K562 (cell line): ENCODE results near the gene MRTFB. TPM values are rescaled to one million over a fixed set of nuclear protein-coding genes. Genes with fewer than 3 reads are reported as not detected.

Experiments
- ATAC-seq: fragments of 200-7000 bp; cut with Tn5 transposase; 3 replicates; pipeline ENCODE4 v1.9.1; 2020; ENCODE audit warnings: moderate library complexity
- BruUV-seq: library from RNA; stranded (reverse); fragments of 400-500 nt; replicated peaks from 2 replicates; lab custom pipeline; 2021; lab: Mats Ljungman, UMichigan
- CTCF ChIA-PET: fragments of 300-600 bp; formaldehyde crosslinking; extraction: SDS; loops from one replicate; lab custom pipeline; 2021; ENCODE audit warnings: low intra/inter-chr PET ratio; lab: Yijun Ruan, JAX
- POLR2A ChIA-PET: fragments of 300-600, 350-650 bp; sonication (Branson Sonifier 250); formaldehyde crosslinking; extraction: SDS; loops from one replicate; lab custom pipeline; 2021; ENCODE audit warnings: antibody characterized with exemption, inconsistent platforms; lab: Yijun Ruan, JAX
- DNase-seq, 4 experiments: peaks; one replicate each; pipeline versions ENCODE4 v3.0.0 to v3.0.0-alpha.2; 2011 to 2018; ENCODE audit warnings: low spot score in 3 of 4, mixed read lengths in 3 of 4; ENCODE audit errors: extremely low read depth in 1 of 4
- FAIRE-seq: peaks from 2 replicates; lab custom pipeline; 2011; peaks lifted over from hg19 to GRCh38; lab: Jason Lieb, UNC
- H2AFZ ChIP-seq: 2 replicates; pipeline ENCODE4 v1.6.0; 2011; ENCODE audit warnings: low read depth, low read length, control low read depth, inconsistent platforms
- H3K27ac ChIP-seq: fragments of 200-600 bp; 3 replicates; pipeline ENCODE4 v1.8.0; 2011; ENCODE audit warnings: low read depth, mild to moderate bottlenecking, control low read depth, inconsistent platforms, low read length, moderate library complexity, mixed read lengths; ENCODE audit errors: extremely low read depth
- H3K27me3 ChIP-seq, 2 experiments: fragments of 300-600 bp in 1 of 2; 2 replicates in 1 of 2; 3 replicates in 1 of 2; pipeline versions ENCODE4 v1.6.0 to v1.8.0; 2011; ENCODE audit warnings: inconsistent platforms in 2 of 2, low read length in 2 of 2, mild to moderate bottlenecking in 1 of 2, mixed read lengths in 1 of 2, moderate library complexity in 1 of 2; ENCODE audit not compliant: control insufficient read depth in 2 of 2, insufficient read depth in 2 of 2
- H3K36me3 ChIP-seq: fragments of 300-600 bp; 3 replicates; pipeline ENCODE4 v1.8.0; 2011; ENCODE audit warnings: mild to moderate bottlenecking, low read length, inconsistent platforms; ENCODE audit not compliant: control insufficient read depth, insufficient read depth
- H3K4me1 ChIP-seq, 2 experiments: fragments of 200-600 bp in 1 of 2; replicated peaks in 1 of 2; 2 replicates in 1 of 2; 3 replicates in 1 of 2; pipeline versions ENCODE4 v1.5.1 to v1.8.0; 2011; ENCODE audit warnings: inconsistent platforms in 2 of 2, low read length in 2 of 2, mild to moderate bottlenecking in 1 of 2, mixed read lengths in 1 of 2, moderate library complexity in 1 of 2; ENCODE audit not compliant: control insufficient read depth in 2 of 2, insufficient read depth in 2 of 2
- H3K4me2 ChIP-seq: 2 replicates; pipeline ENCODE4 v1.6.1; 2011; ENCODE audit warnings: low read length, control low read depth, inconsistent platforms, mixed read lengths; ENCODE audit not compliant: insufficient read depth
- H3K4me3 ChIP-seq: fragments of 200-600 bp; sonication (generic), shearing (Covaris generic); 2 replicates; pipeline ENCODE4 v1.5.1; 2016; ENCODE audit warnings: control low read depth, inconsistent platforms
- H3K79me2 ChIP-seq: fragments of 200-600 bp; 3 replicates; pipeline ENCODE4 v1.8.0; 2011; ENCODE audit warnings: low read length, inconsistent platforms; ENCODE audit not compliant: control insufficient read depth, insufficient read depth
- H3K9ac ChIP-seq, 2 experiments: 2 replicates each; pipeline versions ENCODE4 v1.6.0 to v1.6.1; 2011; ENCODE audit warnings: low read depth in 2 of 2, low read length in 2 of 2, control low read depth in 1 of 2, inconsistent platforms in 1 of 2, mild to moderate bottlenecking in 1 of 2, mixed read lengths in 1 of 2; ENCODE audit not compliant: insufficient read depth in 1 of 2
- H3K9me1 ChIP-seq: one replicate; pipeline ENCODE4 v1.6.0; 2011; ENCODE audit warnings: inconsistent platforms, mild to moderate bottlenecking, low read length, moderate library complexity; ENCODE audit not compliant: control insufficient read depth, insufficient read depth
- H3K9me3 ChIP-seq: replicated peaks from 2 replicates; pipeline ENCODE4 v1.5.1; 2011; ENCODE audit warnings: low read depth, low read length, inconsistent platforms; ENCODE audit not compliant: control insufficient read depth, insufficient read depth
- H4K20me1 ChIP-seq: replicated peaks from 2 replicates; pipeline ENCODE4 v1.6.1; 2011; ENCODE audit warnings: low read length, inconsistent platforms, mixed read lengths; ENCODE audit not compliant: control insufficient read depth, insufficient read depth
- BCL6 ChIP-seq: fragments of 250-450 bp; sonication (Bioruptor Pico); IDR thresholded peaks from 2 replicates; pipeline ENCODE4 v1.4.0; 2020
- DNMT1 ChIP-seq: fragments of 450-650 bp; IDR thresholded peaks from 2 replicates; pipeline ENCODE4 v1.6.1; 2016; ENCODE audit warnings: antibody characterized with exemption, mild to moderate bottlenecking
- MITF ChIP-seq: IDR thresholded peaks from 2 replicates; pipeline ENCODE4 v1.6.1; 2014; ENCODE audit warnings: antibody characterized with exemption
- POU5F1 ChIP-seq: fragments of 150-350 bp; IDR thresholded peaks from 2 replicates; pipeline ENCODE4 v1.6.1; 2014; ENCODE audit warnings: borderline replicate concordance, low read length, low read depth, mild to moderate bottlenecking; ENCODE audit not compliant: partially characterized antibody
- TAL1 ChIP-seq: fragments of 450-650 bp; IDR thresholded peaks from 2 replicates; pipeline ENCODE4 v1.6.1; 2016; ENCODE audit warnings: mild to moderate bottlenecking
- ZNF24 ChIP-seq: fragments of 450-650 bp; IDR thresholded peaks from 2 replicates; pipeline ENCODE4 v1.6.1; 2016
- ZNF589 ChIP-seq: fragments of 200-800 bp; sonication (Bioruptor generic); IDR thresholded peaks from 2 replicates; pipeline ENCODE4 v1.6.1; 2016; ENCODE audit warnings: low read depth, missing genetic modification characterization, missing compliant biosample characterization
- WGBS: fragments of 100-300 bp; shearing (Covaris generic); methylation state at CpG from one replicate; pipeline ENCODE4 v1.1.6; 2016; ENCODE audit warnings: low coverage, mixed read lengths; ENCODE audit not compliant: insufficient coverage; ENCODE audit errors: missing lambda C conversion rate; 5-methylcytosine and 5-hydroxymethylcytosine counted together
- in situ Hi-C: fragments of 300-500 bp; cut with MboI; formaldehyde crosslinking; loops from 4 replicates; pipeline ENCODE4 v1.15.0; 2018; ENCODE audit warnings: inconsistent platforms, mixed read lengths
- intact Hi-C: fragments of 100-400 bp; cut with micrococcal nuclease; formaldehyde crosslinking; loops from 2 replicates; pipeline ENCODE4 v1.14.2; 2022
- polyA plus RNA-seq, 8 experiments: library from polyadenylated mRNA; depleted of rRNA in 4 of 8; stranded (reverse) in 5 of 8; unstranded in 3 of 8; fragments of >200 nt; fragmentation: Nextera tagmentation in 2 of 8; fragmentation: Illumina TruSeq in 1 of 8; extraction: Ambion mirVana in 2 of 8; extraction: Trizol in 1 of 8; gene quantifications; 2 replicates each; pipeline versions ENCODE4 v1.2.1 to v1.2.3, GENCODE V29; 2011 to 2014; ENCODE audit warnings: inconsistent platforms in 1 of 8, missing spikeins in 1 of 8
- total RNA-seq, 7 experiments: library from RNA; depleted of rRNA in 6 of 7; stranded (reverse); fragments of >200 nt in 6 of 7; fragmentation: Illumina TruSeq in 2 of 7; extraction: Trizol in 2 of 7; gene quantifications; 2 replicates each; pipeline versions ENCODE4 v1.2.1 to v1.2.3, GENCODE V29; 2011 to 2021; ENCODE audit warnings: low replicate concordance in 1 of 7
- TF ChIP-seq, protein P1 (sequence below): fragments of 200-800 bp; sonication (Bioruptor generic); IDR thresholded peaks from 2 replicates; pipeline ENCODE4 v1.6.1; 2017; ENCODE audit warnings: missing genetic modification characterization, missing compliant biosample characterization

MRTFB gene
- total and polyA plus RNA-seq, 9 of the 15 experiments (the other 6 are each of a cell fraction or from before 2014, with no cell fraction given) = 2.2 to 12.7 (median 7.0) TPM

- TF ChIP-seq, protein P1, sequence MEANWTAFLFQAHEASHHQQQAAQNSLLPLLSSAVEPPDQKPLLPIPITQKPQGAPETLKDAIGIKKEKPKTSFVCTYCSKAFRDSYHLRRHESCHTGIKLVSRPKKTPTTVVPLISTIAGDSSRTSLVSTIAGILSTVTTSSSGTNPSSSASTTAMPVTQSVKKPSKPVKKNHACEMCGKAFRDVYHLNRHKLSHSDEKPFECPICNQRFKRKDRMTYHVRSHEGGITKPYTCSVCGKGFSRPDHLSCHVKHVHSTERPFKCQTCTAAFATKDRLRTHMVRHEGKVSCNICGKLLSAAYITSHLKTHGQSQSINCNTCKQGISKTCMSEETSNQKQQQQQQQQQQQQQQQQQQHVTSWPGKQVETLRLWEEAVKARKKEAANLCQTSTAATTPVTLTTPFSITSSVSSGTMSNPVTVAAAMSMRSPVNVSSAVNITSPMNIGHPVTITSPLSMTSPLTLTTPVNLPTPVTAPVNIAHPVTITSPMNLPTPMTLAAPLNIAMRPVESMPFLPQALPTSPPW = no peak
- no peak for TF ChIP-seq POU5F1
Observed at GRCh38 chr16:14223632-14224031, 152.5 kb downstream of the MRTFB start (continued).

GRCh38 chr16:14225457-14225856 lies 154.3 kb downstream of the MRTFB start:
- H3K4me1 ChIP-seq = no peaks in the 10 kb centered on the region
- peaks cover 4% of the 10 kb centered on the region; the same call in 2 of the 3 replicates for H3K36me3 ChIP-seq
- no peaks in the 10 kb centered on the region for H3K9me1 ChIP-seq
- WGBS = 91% methylated on average over 3 of the region's 3 CpGs
- H3K9ac ChIP-seq = no peak overlapping the region
- TF ChIP-seq TAL1 = no peak
- TF ChIP-seq BCL6 (CRISPR knock-in tag) = no peak
- TF ChIP-seq DNMT1 = no peak
- peak; percentile 91 for TF ChIP-seq ZNF24
- TF ChIP-seq ZNF589 (CRISPR knock-in tag) = no peak
- TF ChIP-seq MITF = no peak
- intact Hi-C loops (no loop called here), in situ Hi-C loops (no loop called here)
- no peak overlapping the region for H3K4me3 ChIP-seq
- POLR2A ChIA-PET = interaction anchor here (0.6 kb wide), 1 partner anchor 18 kb away, joined by 3 read pairs; no protein-coding TSS in a partner anchor
- CTCF ChIA-PET = no interaction called here
- no TSS peak for BruUV-seq
- FAIRE-seq = no peak
- no peak overlapping the region for H3K27ac ChIP-seq
- no peaks in the 10 kb centered on the region for H3K79me2 ChIP-seq
- no peak for DNase-seq
- H4K20me1 ChIP-seq = no peaks in the 10 kb centered on the region
- no peaks in the 10 kb centered on the region; a peak in 1 of 5 replicates for H3K27me3 ChIP-seq
- ATAC-seq = no peak
- H3K9me3 ChIP-seq = no peaks in the 10 kb centered on the region
- H3K4me2 ChIP-seq = no peak overlapping the region
- H2AFZ ChIP-seq = no peak overlapping the region
